SH-SY5Y (cell line): ENCODE results near the gene PARD6G.

ENCODE experiments used
- GATA2 ChIP-seq: IDR thresholded peaks from 2 replicates; pipeline ENCODE4 v1.6.1; 2011; ENCODE audit warnings: mild to moderate bottlenecking, low read depth, low read length
- GATA3 ChIP-seq: IDR thresholded peaks from 2 replicates; pipeline ENCODE4 v1.6.1; 2011; ENCODE audit warnings: low read depth, mild to moderate bottlenecking, low read length, moderate library complexity

The PARD6G gene

DNA sequence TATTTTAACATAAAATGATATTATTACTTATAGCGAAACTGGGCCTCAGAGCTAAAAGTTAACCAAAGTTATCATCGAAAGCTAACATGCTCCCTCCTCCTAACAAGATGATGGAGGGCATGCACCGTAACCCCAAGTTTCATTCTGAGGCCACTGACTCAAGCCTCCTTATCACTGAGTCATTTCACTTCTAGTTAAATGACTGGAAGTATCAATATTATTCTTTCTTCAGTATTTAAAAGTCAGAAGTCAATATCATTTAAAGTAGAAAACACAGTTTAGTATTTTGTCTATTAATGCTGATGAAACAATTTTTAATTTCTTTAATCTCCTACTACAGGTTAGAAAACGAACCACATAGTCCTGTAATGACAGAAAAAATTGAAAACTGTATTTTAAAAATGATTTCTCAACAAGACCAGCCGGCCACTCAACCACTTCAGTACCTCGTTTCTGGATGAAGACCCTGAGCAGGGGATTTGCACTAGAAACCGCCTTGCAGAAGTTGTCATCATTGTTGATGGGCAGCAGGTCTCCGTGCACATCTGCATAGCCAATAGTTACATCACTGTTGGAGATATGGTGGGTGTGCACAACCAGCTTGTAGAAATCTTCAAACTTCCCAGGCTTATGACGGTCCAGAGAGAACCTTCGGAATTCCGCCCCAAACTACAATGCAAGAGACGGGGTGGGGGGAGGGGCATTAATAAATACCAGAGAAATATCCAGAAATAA lies 44.9 kb downstream of the PARD6G start:
- TF ChIP-seq GATA3 (no peak), GATA2 (no peak)

DNA sequence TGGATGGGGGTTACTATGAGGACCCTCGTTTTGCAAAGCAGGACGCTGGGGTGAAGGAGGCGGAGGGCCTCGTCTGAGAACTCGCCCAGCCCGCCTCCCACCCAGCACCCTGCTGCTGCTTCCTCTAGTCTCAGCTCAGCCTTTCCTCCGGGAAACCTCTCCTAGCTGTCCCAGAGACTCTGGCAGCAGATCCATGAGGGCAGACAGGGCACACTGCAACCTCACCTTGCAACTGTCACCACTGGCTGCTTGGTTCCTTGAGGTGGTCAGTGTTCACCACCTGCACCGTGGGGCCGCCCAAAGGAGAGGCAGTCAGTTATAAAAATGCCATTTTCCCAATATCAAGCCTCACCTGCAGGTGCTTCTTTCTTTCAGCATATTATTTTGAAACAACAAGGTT lies 45.6 kb downstream of the PARD6G start:
- TF ChIP-seq GATA3 (no peak), GATA2 (no peak)

DNA sequence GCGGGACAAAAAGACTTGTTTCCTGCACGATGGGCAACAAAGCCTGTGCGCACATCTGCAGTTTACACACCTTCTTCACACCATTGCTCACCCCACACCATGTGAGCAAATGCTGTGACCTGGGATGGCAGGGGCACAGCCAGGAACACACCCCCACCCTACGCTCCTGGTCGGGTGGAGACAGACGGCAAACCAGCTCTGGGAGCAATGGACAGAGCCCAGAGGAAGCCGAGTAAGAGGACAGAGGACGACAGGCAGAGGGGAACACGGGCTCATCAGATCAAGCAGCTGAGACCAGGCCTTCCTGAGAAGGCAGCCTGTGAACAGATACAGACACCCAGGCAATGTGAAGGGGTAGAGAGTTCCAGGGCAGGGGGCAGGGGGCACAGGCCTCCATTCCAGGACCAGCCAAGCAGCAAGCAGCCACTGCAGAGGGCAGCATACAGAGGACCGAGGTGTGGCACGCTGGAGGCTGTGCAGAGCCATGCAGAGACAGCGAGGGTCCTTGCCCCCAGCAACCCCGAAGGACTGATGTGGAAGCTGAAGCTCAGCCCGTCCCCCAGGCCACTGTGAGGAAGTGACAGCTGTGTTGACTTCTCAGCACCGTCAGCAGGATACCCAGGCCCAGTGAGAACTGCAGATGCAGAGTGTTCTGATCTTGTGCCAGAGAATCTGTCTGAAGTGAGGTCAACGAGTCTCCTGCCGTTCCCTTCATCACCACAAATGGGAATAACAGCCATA lies 46.2 kb downstream of the PARD6G start:
- TF ChIP-seq GATA2, result no peak
- no peak for TF ChIP-seq GATA3

DNA sequence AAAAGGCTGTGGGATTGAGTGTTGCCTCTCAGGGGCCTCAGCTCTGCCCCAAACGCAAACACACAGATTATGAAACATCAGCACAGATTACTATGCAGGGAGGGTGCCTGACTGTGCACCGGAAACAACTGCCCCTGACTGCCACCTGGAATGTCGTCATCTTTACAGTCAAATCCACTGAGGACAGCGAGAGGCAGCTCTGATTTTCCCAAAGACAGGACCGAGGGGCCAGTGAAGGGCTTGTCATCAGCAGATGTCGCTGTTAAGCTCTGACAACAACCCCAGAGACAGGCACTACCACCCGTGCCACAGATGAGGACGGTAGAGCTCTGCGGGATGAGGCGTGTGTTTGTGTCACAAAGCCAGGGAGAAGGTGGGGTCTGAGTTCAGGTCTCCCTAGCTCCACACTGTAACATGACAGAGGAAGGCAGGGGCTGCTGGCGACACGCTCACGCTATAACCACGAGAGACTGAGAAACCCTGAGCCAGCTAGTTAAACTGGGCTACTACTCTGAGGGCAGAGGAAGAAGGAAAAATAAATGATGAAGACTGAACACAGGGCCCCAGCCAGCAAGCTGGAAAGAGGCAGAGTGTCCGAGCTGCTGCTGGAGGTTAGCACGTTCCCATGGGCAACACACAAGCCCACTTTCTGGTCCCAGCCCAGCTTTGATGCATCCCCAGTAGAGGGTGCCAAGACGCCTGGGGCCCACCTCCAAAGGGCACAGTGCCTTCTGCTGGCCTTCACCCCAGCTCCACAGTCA lies 47.0 kb downstream of the PARD6G start:
- TF ChIP-seq GATA3 (no peak), GATA2 (no peak)

DNA sequence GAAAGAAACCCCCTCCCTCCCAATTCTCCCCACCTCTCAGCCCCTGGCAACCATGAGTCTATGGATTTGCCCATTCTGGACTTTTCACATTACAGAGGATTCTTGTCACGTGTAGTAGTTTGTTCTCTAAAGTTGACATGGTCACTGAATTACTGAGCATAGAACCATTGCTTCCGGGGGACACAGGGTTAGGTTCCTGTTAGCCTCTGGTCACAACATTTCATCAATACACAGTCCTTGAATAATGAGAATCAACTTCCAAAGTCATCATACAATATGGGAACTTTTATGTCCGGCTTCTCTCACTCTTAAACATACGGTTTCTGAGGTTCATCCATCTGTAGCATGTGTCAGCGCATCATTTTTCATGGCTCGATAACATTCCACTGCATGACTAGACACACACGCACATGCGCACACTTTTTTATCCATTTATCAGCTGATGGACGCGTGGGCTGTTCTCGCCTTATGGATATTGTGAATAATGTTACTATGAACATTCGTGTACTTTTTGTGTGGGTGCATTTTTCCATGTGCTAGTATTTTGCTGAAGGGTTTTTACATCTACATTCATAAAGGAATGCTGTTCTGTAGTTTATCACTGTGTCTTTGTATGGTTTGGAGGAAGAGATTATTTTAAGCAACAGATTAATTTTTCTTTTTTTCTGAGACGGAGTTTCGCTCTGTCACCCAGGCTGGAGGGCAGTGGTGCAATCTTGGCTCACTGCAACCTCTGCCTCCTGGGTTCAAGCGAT lies 48.1 kb downstream of the PARD6G start:
- no peak for TF ChIP-seq GATA2
- TF ChIP-seq GATA3, result no peak

DNA sequence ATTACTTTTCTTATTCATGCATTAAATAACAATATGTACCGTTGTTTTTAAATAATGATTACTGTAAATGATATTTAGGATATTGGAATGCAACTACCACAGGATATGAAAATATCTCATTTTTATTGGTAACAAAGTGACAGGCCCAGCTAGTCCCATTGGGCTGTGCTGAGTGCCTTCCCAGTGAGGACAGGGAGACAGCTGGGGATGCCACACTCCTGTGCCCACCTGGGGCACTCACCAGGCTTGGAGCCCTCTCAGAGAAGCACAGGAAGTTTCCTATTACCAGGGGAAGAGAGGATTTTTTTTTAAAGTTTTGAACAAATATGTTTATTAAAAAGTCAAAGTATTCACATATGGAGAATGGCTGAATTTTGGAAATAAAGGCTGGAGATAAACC lies 48.9 kb downstream of the PARD6G start:
- TF ChIP-seq GATA3, result no peak
- no peak for TF ChIP-seq GATA2

DNA sequence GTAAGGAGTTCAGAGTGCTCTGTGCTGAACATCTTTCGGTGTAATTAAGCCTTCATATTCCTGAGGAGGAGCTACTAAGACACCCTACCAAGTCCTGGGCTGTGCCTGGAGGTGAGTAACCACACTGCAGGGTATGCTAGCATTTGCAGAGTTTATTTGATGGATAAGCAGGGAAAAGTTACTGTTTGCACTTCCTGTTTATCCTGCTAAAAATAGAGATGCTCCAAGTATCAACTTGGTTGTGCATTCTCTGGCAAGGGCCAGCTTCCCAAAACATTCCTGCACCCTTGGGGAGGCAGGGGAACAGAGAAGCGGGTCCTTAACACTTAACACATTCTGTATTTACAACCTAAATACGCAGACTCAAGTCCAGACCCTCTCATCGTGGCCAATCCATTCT lies 49.8 kb downstream of the PARD6G start:
- TF ChIP-seq GATA3 (no peak), GATA2 (no peak)

DNA sequence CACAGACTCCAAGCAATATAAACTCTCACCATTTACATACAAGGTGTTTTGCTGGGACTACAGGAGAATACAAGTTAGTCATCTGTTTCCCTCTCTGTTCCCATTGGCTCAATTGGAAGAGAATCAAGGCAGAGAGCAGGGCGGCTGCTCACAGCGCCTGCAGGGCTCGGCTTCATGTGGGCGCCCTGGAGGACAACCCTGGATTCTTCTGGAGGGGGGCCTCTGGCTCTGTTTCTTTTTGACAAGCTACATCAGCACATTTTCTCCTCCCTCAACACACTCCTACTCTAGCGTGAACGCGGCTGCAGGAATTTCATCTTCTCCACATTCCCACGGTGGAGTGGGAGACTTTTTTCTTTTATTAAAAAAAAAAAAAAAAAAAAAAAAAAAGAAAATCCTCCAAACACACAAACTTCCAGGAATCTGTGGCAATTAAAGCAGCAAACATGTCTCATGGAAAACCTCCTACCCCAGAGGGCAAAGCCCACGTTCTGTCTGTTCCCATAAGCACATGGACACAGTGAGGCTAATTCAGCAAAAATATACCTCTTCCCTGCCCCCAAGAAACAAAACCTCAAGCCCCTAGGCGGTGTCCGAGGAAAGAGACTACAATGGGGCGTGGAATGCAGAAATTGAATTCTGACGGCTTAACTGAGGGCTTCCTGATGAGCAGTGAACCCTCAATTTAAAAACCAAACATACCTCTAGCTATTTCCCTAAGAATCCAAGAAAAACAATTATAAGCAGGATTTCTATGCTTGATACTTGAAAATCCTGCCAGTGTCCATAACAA lies 50.6 kb downstream of the PARD6G start:
- TF ChIP-seq GATA3 (no peak), GATA2 (no peak)

DNA sequence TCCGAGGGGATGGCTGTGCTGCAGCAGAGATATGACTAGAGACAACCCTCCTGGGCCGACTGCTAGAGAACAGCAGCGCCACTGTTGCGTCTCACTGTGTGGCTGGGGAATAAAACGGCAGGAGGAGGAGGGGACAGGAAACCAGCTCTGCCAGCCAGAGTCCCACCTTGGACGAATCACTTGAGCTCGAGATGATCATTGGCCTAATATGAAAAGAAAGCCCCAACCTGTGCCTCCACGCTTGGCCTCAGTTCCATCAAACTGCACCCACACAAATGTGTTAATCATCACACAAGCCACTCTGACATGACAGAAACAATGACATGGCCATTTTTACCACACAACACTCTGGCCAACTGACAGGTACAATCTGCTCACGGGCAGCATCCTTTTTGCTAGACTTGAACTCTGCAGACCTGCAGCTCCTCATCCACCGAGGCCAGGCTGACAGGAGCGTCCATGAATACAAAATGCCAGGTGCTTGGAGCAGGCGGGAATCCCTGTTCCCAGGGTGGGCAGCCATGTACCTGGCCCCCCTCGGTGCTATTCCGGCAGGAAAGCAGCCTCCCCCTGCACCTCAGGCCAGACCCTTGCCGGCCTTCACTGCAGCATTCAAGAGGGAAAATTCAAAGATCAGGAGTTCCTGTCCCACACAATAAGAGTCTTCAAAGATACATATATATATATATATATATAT lies 52.3 kb downstream of the PARD6G start:
- TF ChIP-seq GATA3 (no peak), GATA2 (no peak)

DNA sequence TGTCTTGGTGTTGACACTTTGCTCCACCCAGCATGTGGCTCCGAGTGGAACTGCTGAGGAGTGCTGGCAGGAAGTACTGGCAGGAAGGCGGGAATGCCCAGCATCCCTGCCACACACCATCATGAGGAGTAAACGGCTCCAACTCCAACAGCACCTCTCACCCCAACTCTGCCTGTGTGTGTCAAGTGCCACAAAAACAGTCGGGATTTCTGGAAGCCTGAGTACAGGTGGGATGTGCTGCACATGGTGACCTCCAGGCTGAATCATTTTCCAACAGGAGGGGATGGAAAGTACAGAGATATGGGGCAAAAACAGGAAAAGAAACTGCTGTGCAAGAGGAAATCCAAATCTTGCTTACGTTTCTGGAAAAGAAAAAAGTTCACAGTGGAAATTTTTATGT lies 53.6 kb downstream of the PARD6G start:
- TF ChIP-seq GATA2 (no peak), GATA3 (no peak)

DNA sequence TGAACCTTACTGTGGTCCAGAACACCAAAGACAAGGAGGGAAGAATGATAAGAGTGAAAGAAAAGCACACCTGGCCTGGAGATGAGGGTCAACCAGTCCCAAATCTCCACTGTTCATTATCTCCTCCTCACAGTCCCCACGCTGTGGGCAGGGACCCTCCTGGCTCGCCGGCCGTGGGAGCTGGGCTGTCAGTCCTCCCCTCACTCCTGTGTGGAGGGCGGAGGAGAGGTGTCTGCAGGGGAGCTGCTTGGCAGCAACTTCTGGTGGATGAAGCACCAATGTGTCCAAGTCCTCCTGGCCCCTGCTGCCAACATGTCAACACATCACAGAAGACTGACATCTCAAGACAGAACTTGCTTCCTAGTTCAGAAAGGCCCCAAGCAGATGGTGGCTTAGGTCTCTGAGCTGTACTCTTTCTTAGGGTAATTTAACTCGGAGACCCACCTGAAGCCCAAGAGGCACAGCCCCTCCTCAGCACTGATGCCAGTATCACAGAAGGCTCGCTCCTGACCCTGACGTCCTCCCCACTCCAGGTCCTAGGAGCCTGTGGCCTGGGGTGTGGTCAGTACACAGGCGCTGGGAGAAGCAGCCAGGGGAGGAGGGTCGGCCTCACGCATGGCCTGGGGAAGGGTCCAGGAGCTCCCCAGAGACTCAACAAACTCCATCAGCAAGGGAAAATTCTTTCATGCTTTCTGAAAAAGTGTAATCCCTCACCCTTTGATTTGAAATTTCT lies 54.5 kb downstream of the PARD6G start:
- no peak for TF ChIP-seq GATA3
- no peak for TF ChIP-seq GATA2

DNA sequence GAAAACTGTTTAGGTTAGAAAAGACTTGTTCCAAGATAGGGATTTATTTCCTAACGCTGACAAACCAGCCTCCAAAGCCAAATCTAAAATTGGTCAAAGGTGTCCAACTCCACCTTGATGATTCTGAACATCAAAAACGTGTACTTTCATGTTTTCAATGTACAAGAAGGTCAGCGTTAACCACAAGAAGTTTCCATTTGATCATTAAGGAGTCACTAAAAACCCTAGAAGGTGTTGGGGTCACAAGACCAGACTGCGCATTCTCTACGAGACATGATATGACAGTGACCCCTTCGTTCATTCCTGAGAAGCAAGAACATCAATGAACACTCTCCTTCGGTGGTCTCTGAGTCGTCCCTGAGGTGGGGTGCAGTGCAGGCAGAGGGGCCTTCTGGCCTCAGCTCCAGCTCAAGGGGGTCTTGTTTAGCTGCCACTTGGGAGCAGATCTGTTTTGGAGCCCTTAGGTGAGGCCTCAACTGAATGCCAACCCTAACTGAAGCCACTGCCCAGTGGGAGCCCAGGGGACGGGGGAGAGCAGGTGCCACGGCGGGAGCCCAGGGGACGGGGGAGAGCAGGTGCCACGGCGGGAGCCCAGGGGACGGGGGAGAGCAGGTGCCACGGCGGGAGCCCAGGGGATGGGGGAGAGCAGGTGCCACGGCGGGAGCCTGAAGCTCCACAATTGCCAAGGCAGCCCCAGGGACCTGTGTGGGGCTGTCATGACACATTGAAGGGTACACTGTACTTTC lies 55.2 kb downstream of the PARD6G start:
- TF ChIP-seq GATA2, result no peak
- no peak for TF ChIP-seq GATA3
